SK-N-MC (cell line): ENCODE data around the gene KIF26B.

Experiments
- DNase-seq: peaks from one replicate; pipeline ENCODE4 v3.0.0-alpha.2; 2011; ENCODE audit warnings: low read depth, low spot score
- H3K27ac ChIP-seq: fragments of 200-600 bp; sonication (generic); 2 replicates; pipeline ENCODE4 v1.5.1; 2016; ENCODE audit warnings: mixed run types
- H3K36me3 ChIP-seq: fragments of 200-600 bp; sonication (generic); 2 replicates; pipeline ENCODE4 v1.6.1; 2017; ENCODE audit warnings: antibody characterized with exemption, low read length, mixed read lengths; ENCODE audit not compliant: insufficient read depth
- H3K4me3 ChIP-seq: fragments of 200-600 bp; sonication (generic); 2 replicates; pipeline ENCODE4 v1.5.1; 2016
- H3K9ac ChIP-seq: fragments of 200-600 bp; sonication (generic); 2 replicates; pipeline ENCODE4 v1.8.0; 2017; ENCODE audit warnings: mixed run types, mixed read lengths; ENCODE audit not compliant: insufficient read length
- H3K9me3 ChIP-seq: fragments of 200-600 bp; sonication (generic); 2 replicates; pipeline ENCODE4 v1.6.1; 2017; ENCODE audit warnings: low read depth, mild to moderate bottlenecking, antibody characterized with exemption, low read length, moderate library complexity, mixed read lengths
- EZH2 ChIP-seq: fragments of 200-600 bp; sonication (generic); IDR thresholded peaks from one replicate; pipeline ENCODE4 v1.6.1; 2017; ENCODE audit warnings: antibody characterized with exemption
- FOXP2 ChIP-seq: optimal IDR thresholded peaks from 2 replicates; pipeline ENCODE3; 2011; ENCODE audit warnings: mild to moderate bottlenecking, moderate library complexity; ENCODE audit not compliant: insufficient read depth; ENCODE audit errors: extremely low read length, control extremely low read depth
- POLR2AphosphoS5 ChIP-seq: IDR thresholded peaks from 2 replicates; pipeline ENCODE4 v1.6.1; 2012; ENCODE audit warnings: mild to moderate bottlenecking, low read depth, low read length, borderline replicate concordance

Gene KIF26B

DNA sequence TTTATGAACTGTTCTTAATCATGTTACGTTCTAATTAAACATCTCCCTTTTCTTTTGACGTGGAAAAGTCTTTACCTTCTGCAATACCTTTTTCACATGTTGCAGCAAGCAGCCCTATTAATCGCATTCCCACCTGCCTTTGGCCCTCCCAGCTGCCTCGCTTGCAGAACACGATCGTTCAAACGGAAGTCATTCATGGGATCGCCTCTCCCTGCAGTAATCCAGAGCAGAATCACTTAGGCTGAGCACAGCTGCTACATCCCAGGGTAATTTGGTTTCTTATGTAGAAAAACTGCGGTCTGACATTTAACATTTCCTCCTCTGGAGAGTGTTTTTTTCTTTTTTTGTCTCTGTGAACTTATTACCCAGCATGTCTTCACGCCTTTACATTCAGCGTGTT, 206.3 kb downstream of the KIF26B start:
- Histone ChIP-seq H3K4me3 (no peak overlapping the region), H3K9ac (no peak overlapping the region), H3K36me3 (no peaks in the 10 kb centered on the region), H3K27ac (no peak overlapping the region), H3K9me3 (no peaks in the 10 kb centered on the region)
- DNase-seq, result no peak
- TF ChIP-seq FOXP2 (no peak), POLR2AphosphoS5 (no peak), EZH2 (no peak)

DNA sequence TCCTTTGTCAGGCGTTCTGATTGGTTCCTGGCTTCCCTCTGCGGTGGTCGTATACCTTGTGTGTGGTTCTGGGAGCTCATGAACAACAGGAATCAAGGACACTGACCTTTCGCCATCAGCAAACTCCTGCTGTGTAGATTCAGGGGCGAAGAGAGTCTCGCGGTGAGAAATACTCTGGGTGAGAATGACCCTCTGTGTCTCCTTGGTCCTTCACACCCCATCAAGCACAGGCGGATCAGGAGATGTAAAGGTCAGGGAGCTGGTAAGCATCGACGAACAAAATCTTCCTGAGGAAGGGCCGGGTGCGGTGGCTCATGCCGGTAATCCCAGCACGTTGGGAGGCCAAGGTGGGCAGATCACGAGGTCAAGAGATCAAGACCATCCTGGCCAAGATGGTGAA, 207.2 kb downstream of the KIF26B start:
- Histone ChIP-seq H3K9me3 (no peaks in the 10 kb centered on the region), H3K4me3 (no peak overlapping the region), H3K36me3 (no peaks in the 10 kb centered on the region), H3K27ac (no peak overlapping the region), H3K9ac (no peak overlapping the region)
- no peak for DNase-seq
- TF ChIP-seq FOXP2, result no peak
- TF ChIP-seq EZH2, result no peak

DNA sequence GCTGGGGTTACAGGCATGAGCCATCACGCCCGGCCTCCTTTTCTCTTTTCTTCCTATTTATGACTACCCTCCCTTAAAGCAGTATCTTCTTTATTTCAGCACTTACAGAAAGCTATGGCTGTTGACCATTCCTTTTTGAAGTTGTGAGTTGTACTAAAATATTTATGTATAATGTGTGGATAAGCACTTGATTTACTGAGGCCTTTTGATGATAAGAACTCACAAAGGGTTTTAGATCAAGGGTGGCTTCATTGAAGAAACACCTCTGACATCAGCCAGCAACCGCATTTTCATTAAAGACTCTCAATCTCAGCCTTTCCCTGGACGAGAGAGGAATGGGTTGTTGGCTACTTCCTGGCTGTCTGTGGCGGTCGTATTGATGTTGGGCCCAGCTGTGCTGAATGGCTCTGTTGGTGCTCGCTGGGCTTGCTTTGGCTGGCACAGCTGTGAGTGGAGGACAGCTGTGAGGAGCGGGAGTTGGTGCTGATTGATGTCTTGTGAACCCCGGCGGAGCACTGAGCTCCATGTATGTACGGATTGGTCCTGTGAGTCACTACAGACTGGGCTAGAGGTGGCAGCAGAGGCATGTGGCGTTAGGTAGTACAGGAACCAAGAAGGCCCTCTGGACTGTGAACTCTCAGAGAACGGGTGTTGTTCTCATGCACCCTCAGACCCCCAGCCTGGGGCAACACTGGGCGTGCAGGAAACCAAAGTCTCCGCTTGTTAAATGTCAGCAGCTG, 208.8 kb downstream of the KIF26B start:
- TF ChIP-seq FOXP2 (no peak), POLR2AphosphoS5 (no peak), EZH2 (no peak)
- H3K27ac ChIP-seq, result no peak overlapping the region

DNA sequence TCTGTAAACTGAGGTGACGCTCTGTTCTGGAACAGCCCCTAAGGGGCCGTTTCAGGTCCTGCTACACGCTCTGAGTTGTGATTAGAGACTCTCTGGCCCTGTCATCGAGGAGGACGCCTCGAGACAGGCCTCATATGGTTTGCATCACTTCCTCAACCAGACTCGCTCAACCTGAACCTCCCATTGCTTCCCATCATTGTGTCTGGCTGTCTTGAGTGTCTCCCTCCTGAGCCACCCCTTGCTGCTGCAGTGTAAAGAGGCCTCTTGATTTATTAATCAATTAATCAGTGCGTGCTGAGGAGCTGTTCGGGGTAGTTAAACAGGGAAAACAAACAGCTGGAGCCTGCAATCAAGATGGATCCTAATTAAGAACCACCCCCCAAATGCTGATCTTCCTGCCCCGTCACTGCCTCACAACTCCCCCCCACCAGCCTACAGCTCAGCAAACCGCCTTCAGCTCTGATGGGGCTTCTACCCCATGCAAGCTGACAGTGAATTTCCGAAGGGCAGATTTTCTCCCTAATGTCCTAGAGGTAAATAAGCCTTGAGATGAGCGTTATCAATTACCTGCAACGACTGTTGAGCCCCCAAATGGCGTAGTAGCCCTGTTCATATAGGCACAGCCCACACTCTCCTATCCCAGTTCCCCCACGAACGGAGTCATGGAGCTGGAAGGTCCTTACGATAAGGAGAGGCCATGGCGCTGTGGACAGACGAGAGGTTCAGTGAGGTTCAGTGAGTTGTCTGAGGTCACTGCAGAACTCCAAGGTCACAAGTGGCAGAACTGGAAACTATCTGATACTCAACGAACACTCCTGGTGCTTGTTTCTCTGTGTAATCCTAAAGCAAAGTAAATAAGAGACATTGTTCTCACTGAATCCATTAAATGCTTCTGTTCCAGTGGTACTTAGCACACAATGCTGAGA, 210.6 kb downstream of the KIF26B start:
- DNase-seq, result no peak

More for the DNA sequence above, 208.8 kb downstream of the KIF26B start:
- Histone ChIP-seq H3K9ac (no peak overlapping the region), H3K9me3 (no peaks in the 10 kb centered on the region), H3K4me3 (no peak overlapping the region), H3K36me3 (no peaks in the 10 kb centered on the region)
- DNase-seq, result no peak

DNA sequence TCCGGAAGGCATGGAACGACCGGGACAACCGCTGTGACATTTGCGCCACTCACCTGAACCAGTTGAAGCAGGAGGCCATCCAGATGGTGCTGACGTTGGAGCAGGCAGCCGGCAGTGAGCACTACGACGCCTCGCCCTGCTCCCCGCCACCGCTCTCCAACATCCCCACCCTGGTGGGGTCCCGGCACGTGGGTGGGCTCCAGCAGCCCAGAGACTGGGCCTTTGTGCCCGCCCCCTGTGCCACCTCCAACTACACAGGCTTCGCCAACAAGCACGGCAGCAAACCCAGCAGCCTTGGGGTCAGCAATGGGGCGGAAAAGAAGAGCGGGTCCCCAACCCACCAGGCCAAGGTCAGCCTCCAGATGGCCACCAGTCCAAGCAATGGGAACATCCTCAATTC, 212.1 kb downstream of the KIF26B start:
- DNase-seq, result no peak
- Histone ChIP-seq H3K36me3 (no peaks in the 10 kb centered on the region), H3K4me3 (no peak overlapping the region), H3K27ac (no peak overlapping the region), H3K9ac (no peak overlapping the region), H3K9me3 (no peaks in the 10 kb centered on the region)
- TF ChIP-seq EZH2 (no peak), POLR2AphosphoS5 (no peak), FOXP2 (no peak)

More for the DNA sequence above, 210.6 kb downstream of the KIF26B start:
- Histone ChIP-seq H3K9ac (no peak overlapping the region), H3K27ac (no peak overlapping the region), H3K9me3 (no peaks in the 10 kb centered on the region), H3K36me3 (no peaks in the 10 kb centered on the region), H3K4me3 (no peak overlapping the region)
- TF ChIP-seq POLR2AphosphoS5 (no peak), FOXP2 (no peak), EZH2 (no peak)

DNA sequence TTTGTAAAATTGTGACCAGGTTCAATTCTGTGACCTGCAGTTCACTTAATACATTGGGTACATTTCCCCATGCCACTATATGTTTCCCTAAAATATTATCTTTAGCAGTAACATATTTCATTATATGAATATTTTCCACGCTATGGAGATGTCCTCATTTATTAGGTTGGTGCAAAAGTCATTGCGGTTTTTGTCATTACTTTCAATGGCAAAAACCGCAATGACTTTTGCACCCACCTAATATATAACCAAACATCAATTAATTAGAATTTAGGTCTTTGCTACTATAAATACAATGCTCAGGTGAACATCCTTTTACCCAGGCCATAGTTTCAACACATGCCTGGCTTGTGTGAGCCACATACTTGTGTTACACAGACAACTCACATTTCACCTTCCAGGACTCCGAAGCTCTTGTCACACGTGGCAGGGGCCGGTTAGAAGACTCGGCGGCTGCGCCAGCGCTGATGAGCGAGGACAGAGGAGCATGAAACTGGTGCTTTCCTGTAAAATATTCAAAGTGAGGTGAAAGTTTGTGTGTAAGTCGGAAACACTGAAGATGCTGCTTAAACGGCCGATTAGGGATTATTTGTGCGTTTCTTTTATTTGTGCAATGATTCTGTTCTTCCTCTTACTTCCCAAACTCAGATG, 215.5 kb downstream of the KIF26B start:
- no peak overlapping the region for H3K4me3 ChIP-seq
- DNase-seq, result no peak
- H3K9me3 ChIP-seq, result no peaks in the 10 kb centered on the region
- TF ChIP-seq EZH2 (no peak), POLR2AphosphoS5 (no peak)
- H3K27ac ChIP-seq, result no peak overlapping the region
- H3K9ac ChIP-seq, result no peak overlapping the region
- H3K36me3 ChIP-seq, result no peaks in the 10 kb centered on the region

DNA sequence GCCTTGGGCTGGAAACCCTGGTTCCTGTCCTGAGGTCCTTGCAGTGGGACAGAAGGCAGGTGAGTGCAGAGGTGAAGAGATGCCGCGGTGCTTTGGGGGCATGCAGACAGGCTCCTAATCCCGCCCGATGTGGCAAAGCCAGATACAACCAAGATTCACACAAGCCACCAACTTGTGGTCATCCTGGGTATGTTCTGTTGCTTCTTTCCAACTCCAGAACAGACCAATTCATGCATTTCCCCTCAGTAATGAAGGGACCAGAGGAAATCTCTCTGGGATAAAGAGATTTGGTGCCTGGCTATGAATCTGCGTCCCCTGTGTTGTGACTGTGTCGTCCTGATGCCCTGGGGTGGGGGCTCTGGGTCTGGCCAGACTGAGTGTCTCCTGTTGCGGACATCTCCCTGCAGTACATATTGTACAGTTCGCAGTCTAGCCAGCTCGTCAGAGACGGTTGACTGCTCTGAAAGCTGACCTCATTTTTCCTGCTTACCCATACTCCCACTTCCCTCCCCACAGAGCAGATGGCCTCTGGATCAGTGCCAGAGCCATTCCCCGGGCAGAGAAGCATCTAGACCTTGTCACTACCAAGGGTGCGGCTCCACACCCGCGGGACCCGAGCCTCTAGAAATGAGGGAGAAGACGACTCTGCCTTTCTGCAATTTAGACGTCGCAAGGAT, 216.3 kb downstream of the KIF26B start:
- no peak for DNase-seq
- no peak for TF ChIP-seq EZH2
- TF ChIP-seq POLR2AphosphoS5, result no peak
- TF ChIP-seq FOXP2, result no peak
- Histone ChIP-seq H3K36me3 (no peaks in the 10 kb centered on the region), H3K27ac (no peak overlapping the region), H3K9me3 (no peaks in the 10 kb centered on the region), H3K9ac (no peak overlapping the region), H3K4me3 (no peak overlapping the region)

DNA sequence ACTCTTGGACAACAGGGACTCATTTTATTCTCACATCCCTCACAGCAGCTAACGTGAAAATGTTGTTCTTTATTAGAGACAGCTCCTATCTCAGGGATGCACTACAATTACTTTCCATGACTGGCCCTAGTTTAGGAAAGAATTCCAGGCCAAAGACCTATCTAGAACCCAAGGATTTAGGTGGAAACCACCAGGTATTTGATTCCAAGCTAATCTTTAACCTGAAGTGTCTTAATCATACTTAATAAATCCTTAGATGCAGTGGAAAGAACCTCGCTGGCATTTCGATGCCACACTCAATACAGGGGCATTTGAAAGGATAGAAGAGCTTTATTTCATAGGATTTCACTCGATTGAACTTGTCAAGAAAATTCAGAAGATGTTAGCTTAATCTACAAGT, 218.3 kb downstream of the KIF26B start:
- no peaks in the 10 kb centered on the region for H3K9me3 ChIP-seq
- H3K36me3 ChIP-seq, result no peaks in the 10 kb centered on the region
- H3K9ac ChIP-seq, result no peak overlapping the region
- H3K4me3 ChIP-seq, result no peak overlapping the region
- H3K27ac ChIP-seq, result no peak overlapping the region
- no peak for TF ChIP-seq POLR2AphosphoS5
- no peak for TF ChIP-seq FOXP2
- TF ChIP-seq EZH2, result no peak
- DNase-seq, result no peak
